GM23338 (cell line): Measurements from ENCODE around the gene MYO9A.

Experiments
- CREB1 ChIP-seq: fragments of 250-450 bp; sonication (Bioruptor Pico); IDR thresholded peaks from 2 replicates; pipeline ENCODE4 v1.5.0; 2020; ENCODE audit warnings: low read depth, mild to moderate bottlenecking, moderate library complexity
- EZH2 ChIP-seq: fragments of 200-600 bp; sonication (generic); IDR thresholded peaks from one replicate; pipeline ENCODE4 v1.8.0; 2017; ENCODE audit warnings: antibody characterized with exemption, mild to moderate bottlenecking, low read depth; ENCODE audit not compliant: unreplicated experiment
- EZH2phosphoT487 ChIP-seq: fragments of 200-600 bp; sonication (generic); IDR thresholded peaks from one replicate; pipeline ENCODE4 v1.8.1; 2018; ENCODE audit warnings: antibody characterized with exemption; ENCODE audit not compliant: unreplicated experiment
- JUNB ChIP-seq: IDR thresholded peaks from one replicate; pipeline ENCODE4 v1.6.1; 2016; ENCODE audit warnings: antibody characterized with exemption; ENCODE audit not compliant: unreplicated experiment
- NANOG ChIP-seq: IDR thresholded peaks from 2 replicates; pipeline ENCODE4 v1.6.1; 2016; ENCODE audit warnings: antibody characterized with exemption, borderline replicate concordance
- POLR2AphosphoS5 ChIP-seq: IDR thresholded peaks from 2 replicates; pipeline ENCODE4 v1.6.1; 2016; ENCODE audit warnings: antibody characterized with exemption, low read depth
- STAT1 ChIP-seq: IDR thresholded peaks from one replicate; pipeline ENCODE4 v1.6.1; 2016; ENCODE audit warnings: antibody characterized with exemption; ENCODE audit not compliant: unreplicated experiment
- ZNF114 ChIP-seq: fragments of 250-450 bp; sonication (Bioruptor Pico); IDR thresholded peaks from 2 replicates; pipeline ENCODE4 v1.5.0; 2020; ENCODE audit warnings: mild to moderate bottlenecking, moderate library complexity
- ZNF331 ChIP-seq: fragments of 250-450 bp; sonication (Bioruptor Pico); IDR thresholded peaks from 2 replicates; pipeline ENCODE4 v1.5.0; 2020; ENCODE audit warnings: low read depth, mild to moderate bottlenecking, moderate library complexity
- TF ChIP-seq, protein P1 (sequence below), 2 experiments: fragments of 200-600 bp in 1 of 2; sonication (generic) in 1 of 2; conservative IDR thresholded peaks; 2 replicates each; pipeline versions ENCODE4 v1.5.1 to v1.6.1; 2016 to 2017; ENCODE audit warnings: antibody characterized with exemption in 2 of 2, low read depth in 2 of 2, mild to moderate bottlenecking in 2 of 2, moderate library complexity in 1 of 2
- TF ChIP-seq, protein P2 (sequence below): IDR thresholded peaks from one replicate; pipeline ENCODE4 v1.6.1; 2018; ENCODE audit warnings: antibody characterized with exemption; ENCODE audit not compliant: unreplicated experiment
- TF ChIP-seq, protein P3 (sequence below): IDR thresholded peaks from 2 replicates; pipeline ENCODE4 v1.6.1; 2016; ENCODE audit warnings: antibody characterized with exemption
- TF ChIP-seq, protein P4 (sequence below): fragments of 250-450 bp; sonication (Bioruptor Pico); IDR thresholded peaks from 2 replicates; pipeline ENCODE4 v1.5.0; 2020; ENCODE audit warnings: mild to moderate bottlenecking, moderate library complexity

DNA sequence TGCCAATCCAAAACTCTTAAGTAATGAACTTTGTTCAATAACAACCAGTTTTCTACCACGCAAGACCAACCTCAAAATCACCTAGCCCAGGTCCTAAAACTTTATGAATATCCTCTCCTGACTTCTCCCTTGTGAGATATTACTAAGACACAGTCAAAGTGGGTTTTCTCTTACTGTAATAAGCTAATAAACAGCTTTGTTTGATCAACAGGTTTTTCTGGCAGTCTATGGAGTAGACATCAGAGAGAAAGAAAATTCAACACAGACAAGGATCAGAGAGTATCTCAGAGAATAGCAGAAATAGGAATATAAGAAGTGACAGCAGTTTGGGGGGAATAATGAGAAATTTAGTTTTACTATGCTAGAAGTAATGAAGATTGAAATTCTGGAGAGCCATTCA is 228.0 kb downstream of the MYO9A start:
- TF ChIP-seq, protein P1, sequence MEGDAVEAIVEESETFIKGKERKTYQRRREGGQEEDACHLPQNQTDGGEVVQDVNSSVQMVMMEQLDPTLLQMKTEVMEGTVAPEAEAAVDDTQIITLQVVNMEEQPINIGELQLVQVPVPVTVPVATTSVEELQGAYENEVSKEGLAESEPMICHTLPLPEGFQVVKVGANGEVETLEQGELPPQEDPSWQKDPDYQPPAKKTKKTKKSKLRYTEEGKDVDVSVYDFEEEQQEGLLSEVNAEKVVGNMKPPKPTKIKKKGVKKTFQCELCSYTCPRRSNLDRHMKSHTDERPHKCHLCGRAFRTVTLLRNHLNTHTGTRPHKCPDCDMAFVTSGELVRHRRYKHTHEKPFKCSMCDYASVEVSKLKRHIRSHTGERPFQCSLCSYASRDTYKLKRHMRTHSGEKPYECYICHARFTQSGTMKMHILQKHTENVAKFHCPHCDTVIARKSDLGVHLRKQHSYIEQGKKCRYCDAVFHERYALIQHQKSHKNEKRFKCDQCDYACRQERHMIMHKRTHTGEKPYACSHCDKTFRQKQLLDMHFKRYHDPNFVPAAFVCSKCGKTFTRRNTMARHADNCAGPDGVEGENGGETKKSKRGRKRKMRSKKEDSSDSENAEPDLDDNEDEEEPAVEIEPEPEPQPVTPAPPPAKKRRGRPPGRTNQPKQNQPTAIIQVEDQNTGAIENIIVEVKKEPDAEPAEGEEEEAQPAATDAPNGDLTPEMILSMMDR (conservative IDR thresholded peaks at IDR 0.05; ENCODE audit: low read depth in 2 of 2), result no peak
- no peak for TF ChIP-seq EZH2phosphoT487
- TF ChIP-seq JUNB, result no peak
- no peak for TF ChIP-seq EZH2
- no peak for TF ChIP-seq CREB1 (CRISPR knock-in tag)
- TF ChIP-seq STAT1, result no peak
- TF ChIP-seq, protein P2, sequence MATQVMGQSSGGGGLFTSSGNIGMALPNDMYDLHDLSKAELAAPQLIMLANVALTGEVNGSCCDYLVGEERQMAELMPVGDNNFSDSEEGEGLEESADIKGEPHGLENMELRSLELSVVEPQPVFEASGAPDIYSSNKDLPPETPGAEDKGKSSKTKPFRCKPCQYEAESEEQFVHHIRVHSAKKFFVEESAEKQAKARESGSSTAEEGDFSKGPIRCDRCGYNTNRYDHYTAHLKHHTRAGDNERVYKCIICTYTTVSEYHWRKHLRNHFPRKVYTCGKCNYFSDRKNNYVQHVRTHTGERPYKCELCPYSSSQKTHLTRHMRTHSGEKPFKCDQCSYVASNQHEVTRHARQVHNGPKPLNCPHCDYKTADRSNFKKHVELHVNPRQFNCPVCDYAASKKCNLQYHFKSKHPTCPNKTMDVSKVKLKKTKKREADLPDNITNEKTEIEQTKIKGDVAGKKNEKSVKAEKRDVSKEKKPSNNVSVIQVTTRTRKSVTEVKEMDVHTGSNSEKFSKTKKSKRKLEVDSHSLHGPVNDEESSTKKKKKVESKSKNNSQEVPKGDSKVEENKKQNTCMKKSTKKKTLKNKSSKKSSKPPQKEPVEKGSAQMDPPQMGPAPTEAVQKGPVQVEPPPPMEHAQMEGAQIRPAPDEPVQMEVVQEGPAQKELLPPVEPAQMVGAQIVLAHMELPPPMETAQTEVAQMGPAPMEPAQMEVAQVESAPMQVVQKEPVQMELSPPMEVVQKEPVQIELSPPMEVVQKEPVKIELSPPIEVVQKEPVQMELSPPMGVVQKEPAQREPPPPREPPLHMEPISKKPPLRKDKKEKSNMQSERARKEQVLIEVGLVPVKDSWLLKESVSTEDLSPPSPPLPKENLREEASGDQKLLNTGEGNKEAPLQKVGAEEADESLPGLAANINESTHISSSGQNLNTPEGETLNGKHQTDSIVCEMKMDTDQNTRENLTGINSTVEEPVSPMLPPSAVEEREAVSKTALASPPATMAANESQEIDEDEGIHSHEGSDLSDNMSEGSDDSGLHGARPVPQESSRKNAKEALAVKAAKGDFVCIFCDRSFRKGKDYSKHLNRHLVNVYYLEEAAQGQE, result no peak
- TF ChIP-seq POLR2AphosphoS5, result no peak
- no peak for TF ChIP-seq NANOG
- TF ChIP-seq, protein P3, sequence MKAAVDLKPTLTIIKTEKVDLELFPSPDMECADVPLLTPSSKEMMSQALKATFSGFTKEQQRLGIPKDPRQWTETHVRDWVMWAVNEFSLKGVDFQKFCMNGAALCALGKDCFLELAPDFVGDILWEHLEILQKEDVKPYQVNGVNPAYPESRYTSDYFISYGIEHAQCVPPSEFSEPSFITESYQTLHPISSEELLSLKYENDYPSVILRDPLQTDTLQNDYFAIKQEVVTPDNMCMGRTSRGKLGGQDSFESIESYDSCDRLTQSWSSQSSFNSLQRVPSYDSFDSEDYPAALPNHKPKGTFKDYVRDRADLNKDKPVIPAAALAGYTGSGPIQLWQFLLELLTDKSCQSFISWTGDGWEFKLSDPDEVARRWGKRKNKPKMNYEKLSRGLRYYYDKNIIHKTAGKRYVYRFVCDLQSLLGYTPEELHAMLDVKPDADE, result no peak
- TF ChIP-seq, protein P4, sequence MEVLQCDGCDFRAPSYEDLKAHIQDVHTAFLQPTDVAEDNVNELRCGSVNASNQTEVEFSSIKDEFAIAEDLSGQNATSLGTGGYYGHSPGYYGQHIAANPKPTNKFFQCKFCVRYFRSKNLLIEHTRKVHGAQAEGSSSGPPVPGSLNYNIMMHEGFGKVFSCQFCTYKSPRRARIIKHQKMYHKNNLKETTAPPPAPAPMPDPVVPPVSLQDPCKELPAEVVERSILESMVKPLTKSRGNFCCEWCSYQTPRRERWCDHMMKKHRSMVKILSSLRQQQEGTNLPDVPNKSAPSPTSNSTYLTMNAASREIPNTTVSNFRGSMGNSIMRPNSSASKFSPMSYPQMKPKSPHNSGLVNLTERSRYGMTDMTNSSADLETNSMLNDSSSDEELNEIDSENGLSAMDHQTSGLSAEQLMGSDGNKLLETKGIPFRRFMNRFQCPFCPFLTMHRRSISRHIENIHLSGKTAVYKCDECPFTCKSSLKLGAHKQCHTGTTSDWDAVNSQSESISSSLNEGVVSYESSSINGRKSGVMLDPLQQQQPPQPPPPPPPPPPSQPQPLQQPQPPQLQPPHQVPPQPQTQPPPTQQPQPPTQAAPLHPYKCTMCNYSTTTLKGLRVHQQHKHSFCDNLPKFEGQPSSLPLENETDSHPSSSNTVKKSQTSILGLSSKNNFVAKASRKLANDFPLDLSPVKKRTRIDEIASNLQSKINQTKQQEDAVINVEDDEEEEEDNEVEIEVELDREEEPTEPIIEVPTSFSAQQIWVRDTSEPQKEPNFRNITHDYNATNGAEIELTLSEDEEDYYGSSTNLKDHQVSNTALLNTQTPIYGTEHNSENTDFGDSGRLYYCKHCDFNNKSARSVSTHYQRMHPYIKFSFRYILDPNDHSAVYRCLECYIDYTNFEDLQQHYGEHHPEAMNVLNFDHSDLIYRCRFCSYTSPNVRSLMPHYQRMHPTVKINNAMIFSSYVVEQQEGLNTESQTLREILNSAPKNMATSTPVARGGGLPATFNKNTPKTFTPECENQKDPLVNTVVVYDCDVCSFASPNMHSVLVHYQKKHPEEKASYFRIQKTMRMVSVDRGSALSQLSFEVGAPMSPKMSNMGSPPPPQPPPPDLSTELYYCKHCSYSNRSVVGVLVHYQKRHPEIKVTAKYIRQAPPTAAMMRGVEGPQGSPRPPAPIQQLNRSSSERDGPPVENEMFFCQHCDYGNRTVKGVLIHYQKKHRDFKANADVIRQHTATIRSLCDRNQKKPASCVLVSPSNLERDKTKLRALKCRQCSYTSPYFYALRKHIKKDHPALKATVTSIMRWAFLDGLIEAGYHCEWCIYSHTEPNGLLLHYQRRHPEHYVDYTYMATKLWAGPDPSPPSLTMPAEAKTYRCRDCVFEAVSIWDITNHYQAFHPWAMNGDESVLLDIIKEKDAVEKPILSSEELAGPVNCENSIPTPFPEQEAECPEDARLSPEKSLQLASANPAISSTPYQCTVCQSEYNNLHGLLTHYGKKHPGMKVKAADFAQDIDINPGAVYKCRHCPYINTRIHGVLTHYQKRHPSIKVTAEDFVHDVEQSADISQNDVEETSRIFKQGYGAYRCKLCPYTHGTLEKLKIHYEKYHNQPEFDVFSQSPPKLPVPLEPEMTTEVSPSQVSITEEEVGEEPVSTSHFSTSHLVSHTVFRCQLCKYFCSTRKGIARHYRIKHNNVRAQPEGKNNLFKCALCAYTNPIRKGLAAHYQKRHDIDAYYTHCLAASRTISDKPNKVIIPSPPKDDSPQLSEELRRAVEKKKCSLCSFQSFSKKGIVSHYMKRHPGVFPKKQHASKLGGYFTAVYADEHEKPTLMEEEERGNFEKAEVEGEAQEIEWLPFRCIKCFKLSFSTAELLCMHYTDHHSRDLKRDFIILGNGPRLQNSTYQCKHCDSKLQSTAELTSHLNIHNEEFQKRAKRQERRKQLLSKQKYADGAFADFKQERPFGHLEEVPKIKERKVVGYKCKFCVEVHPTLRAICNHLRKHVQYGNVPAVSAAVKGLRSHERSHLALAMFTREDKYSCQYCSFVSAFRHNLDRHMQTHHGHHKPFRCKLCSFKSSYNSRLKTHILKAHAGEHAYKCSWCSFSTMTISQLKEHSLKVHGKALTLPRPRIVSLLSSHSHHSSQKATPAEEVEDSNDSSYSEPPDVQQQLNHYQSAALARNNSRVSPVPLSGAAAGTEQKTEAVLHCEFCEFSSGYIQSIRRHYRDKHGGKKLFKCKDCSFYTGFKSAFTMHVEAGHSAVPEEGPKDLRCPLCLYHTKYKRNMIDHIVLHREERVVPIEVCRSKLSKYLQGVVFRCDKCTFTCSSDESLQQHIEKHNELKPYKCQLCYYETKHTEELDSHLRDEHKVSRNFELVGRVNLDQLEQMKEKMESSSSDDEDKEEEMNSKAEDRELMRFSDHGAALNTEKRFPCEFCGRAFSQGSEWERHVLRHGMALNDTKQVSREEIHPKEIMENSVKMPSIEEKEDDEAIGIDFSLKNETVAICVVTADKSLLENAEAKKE, result no peak
- no peak for TF ChIP-seq ZNF331 (CRISPR knock-in tag)
- TF ChIP-seq ZNF114 (CRISPR knock-in tag), result no peak
